ENCODE measurements around the gene PMPCA. TPM values are rescaled to one million over a fixed set of nuclear protein-coding genes. Genes with fewer than 3 reads are reported as not detected.

PMPCA gene
- total RNA-seq, 2 experiments from 2014 or later: 108 to 112 TPM

Other genes with a start within 250 kb of the PMPCA start
- gene LHX3, start 205.5 kb upstream of the PMPCA start, total RNA-seq: not detected
- 10 to 100 TPM; 19.0 to 19.4 TPM for gene QSOX2, start 164.8 kb upstream of the PMPCA start, total RNA-seq
- gene CCDC187, start 106.6 kb upstream of the PMPCA start, total RNA-seq: not detected
- gene GPSM1, start 83.1 kb upstream of the PMPCA start, total RNA-seq: 10 to 100 TPM; 10.6 to 11.3 TPM
- 10 to 100 TPM; 14.5 to 15.2 TPM for gene DNLZ, start 46.9 kb upstream of the PMPCA start, total RNA-seq
- 1 to 10 TPM; 1.4 to 2.4 TPM for gene CARD9, start 37.0 kb upstream of the PMPCA start, total RNA-seq
- 10 to 100 TPM; 13.9 to 14.3 TPM for gene SNAPC4, start 10.5 kb upstream of the PMPCA start, total RNA-seq
- gene ENTR1, start within 50 bp of the PMPCA start, total RNA-seq: 10 to 100 TPM; 66.9 to 74.9 TPM
- gene INPP5E, start 29.2 kb downstream of the PMPCA start, total RNA-seq: 10 to 100 TPM; 18.8 to 21.3 TPM
- 10 to 100 TPM; 54.1 to 57.0 TPM for gene SEC16A, start 72.4 kb downstream of the PMPCA start, total RNA-seq
- gene NOTCH1, start 135.4 kb downstream of the PMPCA start, total RNA-seq: 10 to 100 TPM; 67.0 to 68.3 TPM

All from activated CD4-positive, alpha-beta memory T cell treated with anti-CD3 and anti-CD28 coated beads for 36 hours (primary cell).